K562 (cell line): ENCODE data around the gene GRIK3. TPM values are rescaled to one million over a fixed set of nuclear protein-coding genes. Genes with fewer than 3 reads are reported as not detected.

Experiments
- ATAC-seq: fragments of 200-7000 bp; cut with Tn5 transposase; 3 replicates; pipeline ENCODE4 v1.9.1; 2020; ENCODE audit warnings: moderate library complexity
- BruUV-seq: library from RNA; stranded (reverse); fragments of 400-500 nt; replicated peaks from 2 replicates; lab custom pipeline; 2021; lab: Mats Ljungman, UMichigan
- CTCF ChIA-PET: fragments of 300-600 bp; formaldehyde crosslinking; extraction: SDS; loops from one replicate; lab custom pipeline; 2021; ENCODE audit warnings: low intra/inter-chr PET ratio; lab: Yijun Ruan, JAX
- POLR2A ChIA-PET: fragments of 300-600, 350-650 bp; sonication (Branson Sonifier 250); formaldehyde crosslinking; extraction: SDS; loops from one replicate; lab custom pipeline; 2021; ENCODE audit warnings: antibody characterized with exemption, inconsistent platforms; lab: Yijun Ruan, JAX
- DNase-seq, 4 experiments: peaks; one replicate each; pipeline versions ENCODE4 v3.0.0 to v3.0.0-alpha.2; 2011 to 2018; ENCODE audit warnings: low spot score in 3 of 4, mixed read lengths in 3 of 4; ENCODE audit errors: extremely low read depth in 1 of 4
- FAIRE-seq: peaks from 2 replicates; lab custom pipeline; 2011; peaks lifted over from hg19 to GRCh38; lab: Jason Lieb, UNC
- H2AFZ ChIP-seq: 2 replicates; pipeline ENCODE4 v1.6.0; 2011; ENCODE audit warnings: low read depth, low read length, control low read depth, inconsistent platforms
- H3K27ac ChIP-seq: fragments of 200-600 bp; 3 replicates; pipeline ENCODE4 v1.8.0; 2011; ENCODE audit warnings: low read depth, mild to moderate bottlenecking, control low read depth, inconsistent platforms, low read length, moderate library complexity, mixed read lengths; ENCODE audit errors: extremely low read depth
- H3K27me3 ChIP-seq, 2 experiments: fragments of 300-600 bp in 1 of 2; 2 replicates in 1 of 2; 3 replicates in 1 of 2; pipeline versions ENCODE4 v1.6.0 to v1.8.0; 2011; ENCODE audit warnings: inconsistent platforms in 2 of 2, low read length in 2 of 2, mild to moderate bottlenecking in 1 of 2, mixed read lengths in 1 of 2, moderate library complexity in 1 of 2; ENCODE audit not compliant: control insufficient read depth in 2 of 2, insufficient read depth in 2 of 2
- H3K36me3 ChIP-seq: fragments of 300-600 bp; 3 replicates; pipeline ENCODE4 v1.8.0; 2011; ENCODE audit warnings: mild to moderate bottlenecking, low read length, inconsistent platforms; ENCODE audit not compliant: control insufficient read depth, insufficient read depth
- H3K4me1 ChIP-seq, 2 experiments: fragments of 200-600 bp in 1 of 2; replicated peaks in 1 of 2; 2 replicates in 1 of 2; 3 replicates in 1 of 2; pipeline versions ENCODE4 v1.5.1 to v1.8.0; 2011; ENCODE audit warnings: inconsistent platforms in 2 of 2, low read length in 2 of 2, mild to moderate bottlenecking in 1 of 2, mixed read lengths in 1 of 2, moderate library complexity in 1 of 2; ENCODE audit not compliant: control insufficient read depth in 2 of 2, insufficient read depth in 2 of 2
- H3K4me2 ChIP-seq: 2 replicates; pipeline ENCODE4 v1.6.1; 2011; ENCODE audit warnings: low read length, control low read depth, inconsistent platforms, mixed read lengths; ENCODE audit not compliant: insufficient read depth
- H3K4me3 ChIP-seq: fragments of 200-600 bp; sonication (generic), shearing (Covaris generic); 2 replicates; pipeline ENCODE4 v1.5.1; 2016; ENCODE audit warnings: control low read depth, inconsistent platforms
- H3K79me2 ChIP-seq: fragments of 200-600 bp; 3 replicates; pipeline ENCODE4 v1.8.0; 2011; ENCODE audit warnings: low read length, inconsistent platforms; ENCODE audit not compliant: control insufficient read depth, insufficient read depth
- H3K9ac ChIP-seq, 2 experiments: 2 replicates each; pipeline versions ENCODE4 v1.6.0 to v1.6.1; 2011; ENCODE audit warnings: low read depth in 2 of 2, low read length in 2 of 2, control low read depth in 1 of 2, inconsistent platforms in 1 of 2, mild to moderate bottlenecking in 1 of 2, mixed read lengths in 1 of 2; ENCODE audit not compliant: insufficient read depth in 1 of 2
- H3K9me1 ChIP-seq: one replicate; pipeline ENCODE4 v1.6.0; 2011; ENCODE audit warnings: inconsistent platforms, mild to moderate bottlenecking, low read length, moderate library complexity; ENCODE audit not compliant: control insufficient read depth, insufficient read depth
- H3K9me3 ChIP-seq: replicated peaks from 2 replicates; pipeline ENCODE4 v1.5.1; 2011; ENCODE audit warnings: low read depth, low read length, inconsistent platforms; ENCODE audit not compliant: control insufficient read depth, insufficient read depth
- H4K20me1 ChIP-seq: replicated peaks from 2 replicates; pipeline ENCODE4 v1.6.1; 2011; ENCODE audit warnings: low read length, inconsistent platforms, mixed read lengths; ENCODE audit not compliant: control insufficient read depth, insufficient read depth
- AFF1 ChIP-seq, 2 experiments: fragments of 450-650 bp; IDR thresholded peaks; 2 replicates each; pipeline ENCODE4 v1.6.1; 2018; ENCODE audit warnings: mild to moderate bottlenecking in 2 of 2, low read depth in 1 of 2; ENCODE audit not compliant: partially characterized antibody in 2 of 2
- CHD4 ChIP-seq: fragments of 200-600 bp; sonication (generic); IDR thresholded peaks from 3 replicates; pipeline ENCODE4 v1.6.1; 2012; ENCODE audit warnings: low read depth, mild to moderate bottlenecking, mixed read lengths, low read length, inconsistent platforms; ENCODE audit not compliant: insufficient read depth, insufficient replicate concordance, poor library complexity, severe bottlenecking
- E2F4 ChIP-seq: sonication (generic); formaldehyde crosslinking; IDR thresholded peaks from 2 replicates; pipeline ENCODE4 v1.8.0; 2022; ENCODE audit warnings: mild to moderate bottlenecking, low read depth, missing genetic modification reagents
- HDAC8 ChIP-seq: fragments of 450-650 bp; IDR thresholded peaks from 2 replicates; pipeline ENCODE4 v1.6.1; 2016; ENCODE audit warnings: mild to moderate bottlenecking, missing genetic modification characterization, moderate library complexity, missing compliant biosample characterization
- HES1 ChIP-seq: fragments of 450-650 bp; IDR thresholded peaks from 2 replicates; pipeline ENCODE4 v1.6.1; 2016; ENCODE audit warnings: low read depth, mild to moderate bottlenecking, moderate library complexity
- HNRNPK ChIP-seq: fragments of 200-400 bp; formaldehyde crosslinking; IDR thresholded peaks from one replicate; pipeline ENCODE4 v1.6.1; 2018; ENCODE audit warnings: mild to moderate bottlenecking, low read depth, low read length; ENCODE audit not compliant: poor library complexity, severe bottlenecking
- ILK ChIP-seq: fragments of 450-650 bp; IDR thresholded peaks from 2 replicates; pipeline ENCODE4 v1.6.1; 2016; ENCODE audit warnings: missing genetic modification characterization, low read depth, mild to moderate bottlenecking, missing compliant biosample characterization, moderate library complexity, borderline replicate concordance
- NR4A1 ChIP-seq, 2 experiments: fragments of 250-450 bp in 1 of 2; fragments of 450-650 bp in 1 of 2; sonication (Bioruptor Pico) in 1 of 2; IDR thresholded peaks; 2 replicates each; pipeline versions ENCODE4 v1.4.0 to v1.6.1; 2016 to 2020; ENCODE audit warnings: mild to moderate bottlenecking in 2 of 2, missing compliant biosample characterization in 1 of 2, missing genetic modification characterization in 1 of 2, moderate library complexity in 1 of 2
- RB1 ChIP-seq: fragments of 450-650 bp; IDR thresholded peaks from 2 replicates; pipeline ENCODE4 v1.6.1; 2017; ENCODE audit warnings: low read depth, mild to moderate bottlenecking
- SIN3B ChIP-seq: fragments of 450-650 bp; IDR thresholded peaks from 2 replicates; pipeline ENCODE4 v1.6.1; 2017; ENCODE audit warnings: low read depth, mild to moderate bottlenecking, moderate library complexity
- SREBF1 ChIP-seq: fragments of 150-350 bp; IDR thresholded peaks from 2 replicates; pipeline ENCODE4 v1.6.1; 2014; ENCODE audit warnings: antibody characterized with exemption, low read depth, low read length, borderline replicate concordance
- ZKSCAN1 ChIP-seq: fragments of 150-350 bp; IDR thresholded peaks from 2 replicates; pipeline ENCODE4 v1.6.1; 2016; ENCODE audit warnings: low read depth, low read length
- ZNF79 ChIP-seq: fragments of 250-450 bp; sonication (Bioruptor Pico); IDR thresholded peaks from 2 replicates; pipeline ENCODE4 v1.4.0; 2020; ENCODE audit warnings: low read depth, mild to moderate bottlenecking, moderate library complexity
- WGBS: fragments of 100-300 bp; shearing (Covaris generic); methylation state at CpG from one replicate; pipeline ENCODE4 v1.1.6; 2016; ENCODE audit warnings: low coverage, mixed read lengths; ENCODE audit not compliant: insufficient coverage; ENCODE audit errors: missing lambda C conversion rate; 5-methylcytosine and 5-hydroxymethylcytosine counted together
- in situ Hi-C: fragments of 300-500 bp; cut with MboI; formaldehyde crosslinking; loops from 4 replicates; pipeline ENCODE4 v1.15.0; 2018; ENCODE audit warnings: inconsistent platforms, mixed read lengths
- intact Hi-C: fragments of 100-400 bp; cut with micrococcal nuclease; formaldehyde crosslinking; loops from 2 replicates; pipeline ENCODE4 v1.14.2; 2022
- polyA plus RNA-seq, 8 experiments: library from polyadenylated mRNA; depleted of rRNA in 4 of 8; stranded (reverse) in 5 of 8; unstranded in 3 of 8; fragments of >200 nt; fragmentation: Nextera tagmentation in 2 of 8; fragmentation: Illumina TruSeq in 1 of 8; extraction: Ambion mirVana in 2 of 8; extraction: Trizol in 1 of 8; gene quantifications; 2 replicates each; pipeline versions ENCODE4 v1.2.1 to v1.2.3, GENCODE V29; 2011 to 2014; ENCODE audit warnings: inconsistent platforms in 1 of 8, missing spikeins in 1 of 8
- total RNA-seq, 7 experiments: library from RNA; depleted of rRNA in 6 of 7; stranded (reverse); fragments of >200 nt in 6 of 7; fragmentation: Illumina TruSeq in 2 of 7; extraction: Trizol in 2 of 7; gene quantifications; 2 replicates each; pipeline versions ENCODE4 v1.2.1 to v1.2.3, GENCODE V29; 2011 to 2021; ENCODE audit warnings: low replicate concordance in 1 of 7

GRIK3 gene
- total and polyA plus RNA-seq, 9 of the 15 experiments (the other 6 are each of a cell fraction or from before 2014, with no cell fraction given): not detected

- in situ Hi-C loops: no loop called here
Measured at GRCh38 chr1:36764798-36765197, 269.5 kb downstream of the GRIK3 start.

More at GRCh38 chr1:36764798-36765197, 269.5 kb downstream of the GRIK3 start:
- H3K27ac ChIP-seq: no peak overlapping the region
- peaks cover 0 to 3% of the 10 kb centered on the region in 2 experiments; a peak in 1 of 5 replicates for H3K4me1 ChIP-seq
- no peak overlapping the region for H3K9ac ChIP-seq
- DNase-seq: no peak
- H3K36me3 ChIP-seq: no peaks in the 10 kb centered on the region
- H3K4me3 ChIP-seq: no peak overlapping the region
- H3K27me3 ChIP-seq: peaks cover 6 to 37% of the 10 kb centered on the region in 2 experiments; a peak in 3 of 5 replicates
- ATAC-seq: no peak
- 2% methylated on average over 2 of the region's 2 CpGs for WGBS
- TF ChIP-seq CHD4 (no peak), ZKSCAN1 (no peak), E2F4 (CRISPR knock-in tag) (no peak), NR4A1 (CRISPR knock-in tag; IDR thresholded peaks at IDR 0.05) (no peak), NR4A1 (tag; IDR thresholded peaks at IDR 0.05) (no peak), HDAC8 (tag) (no peak), ZNF79 (CRISPR knock-in tag) (no peak), AFF1 (IDR thresholded peaks at IDR 0.05; ENCODE audit: low read depth in 1 of 2, partially characterized antibody in 2 of 2) (no peak), HNRNPK (no peak), SIN3B (no peak), ILK (no peak), HES1 (no peak), RB1 (no peak), SREBF1 (no peak)
- ChIA-PET CTCF (no interaction called here), POLR2A (interaction anchor here (1.1 kb wide), 1 partner anchor 22 kb away, joined by 4 read pairs; no protein-coding TSS in a partner anchor)
- no peaks in the 10 kb centered on the region for H3K9me1 ChIP-seq
- H3K9me3 ChIP-seq: no peaks in the 10 kb centered on the region
- no TSS peak for BruUV-seq
- H4K20me1 ChIP-seq: 0 out of 2 replicates have a peak, but pooled peaks cover 12% of the 10 kb centered on the region
- no peaks in the 10 kb centered on the region for H3K79me2 ChIP-seq
- no peak for FAIRE-seq
- no peak overlapping the region for H3K4me2 ChIP-seq
- H2AFZ ChIP-seq: no peak overlapping the region
- intact Hi-C loops: no loop called here
